ACC112 (cell line): ENCODE results near the gene RXRA.

Experiments used
- H2AFZ ChIP-seq: fragments of 200-600 bp; sonication (generic); one replicate; pipeline ENCODE4 v1.6.0; 2017; ENCODE audit warnings: antibody characterized with exemption, low read length; ENCODE audit not compliant: unreplicated experiment
- H3K27ac ChIP-seq: fragments of 200-600 bp; sonication (generic); 2 replicates; pipeline ENCODE4 v1.5.1; 2014; ENCODE audit warnings: low read depth, mild to moderate bottlenecking, antibody characterized with exemption, low read length, moderate library complexity
- H3K27me3 ChIP-seq: fragments of 200-600 bp; sonication (generic); 2 replicates; pipeline ENCODE4 v1.6.1; 2014; ENCODE audit warnings: mild to moderate bottlenecking, antibody characterized with exemption, low read length, moderate library complexity, mixed read lengths; ENCODE audit not compliant: insufficient read depth
- H3K36me3 ChIP-seq: fragments of 200-600 bp; sonication (generic); 2 replicates; pipeline ENCODE4 v1.6.1; 2016; ENCODE audit warnings: mild to moderate bottlenecking, antibody characterized with exemption, low read length, moderate library complexity, mixed read lengths; ENCODE audit not compliant: insufficient read depth
- H3K4me1 ChIP-seq: fragments of 200-600 bp; sonication (generic); one replicate; pipeline ENCODE4 v1.6.1; 2016; ENCODE audit warnings: low read length, mixed read lengths; ENCODE audit not compliant: insufficient read depth, unreplicated experiment, control insufficient read depth
- H3K4me3 ChIP-seq: fragments of 200-600 bp; sonication (generic); 2 replicates; pipeline ENCODE4 v1.5.1; 2014; ENCODE audit warnings: mild to moderate bottlenecking, low read depth, low read length
- H3K79me2 ChIP-seq: fragments of 200-600 bp; sonication (generic); one replicate; pipeline ENCODE4 v1.6.0; 2016; ENCODE audit warnings: low read length; ENCODE audit not compliant: control insufficient read depth, unreplicated experiment, insufficient read depth

The RXRA gene

GRCh38 chr9:134414900-134415425, 88.7 kb downstream of the RXRA start:
- peaks cover 28% of the 10 kb centered on the region for H3K4me1 ChIP-seq
- H2AFZ ChIP-seq, result no peak overlapping the region
- no peak overlapping the region for H3K4me3 ChIP-seq
- no peaks in the 10 kb centered on the region for H3K27me3 ChIP-seq
- H3K79me2 ChIP-seq, result peaks cover 5% of the 10 kb centered on the region
- H3K27ac ChIP-seq, result no peak overlapping the region
- no peaks in the 10 kb centered on the region; the same call in 1 of the 2 replicates for H3K36me3 ChIP-seq

- Histone ChIP-seq H3K4me1 (peaks cover 25% of the 10 kb centered on the region), H3K36me3 (no peaks in the 10 kb centered on the region), H2AFZ (no peak overlapping the region), H3K4me3 (no peak overlapping the region), H3K27ac (no peak overlapping the region), H3K79me2 (peaks cover 5% of the 10 kb centered on the region), H3K27me3 (no peaks in the 10 kb centered on the region)
Measured at GRCh38 chr9:134416385-134417015, 90.2 kb downstream of the RXRA start.

GRCh38 chr9:134418354-134418753, 92.1 kb downstream of the RXRA start:
- peaks cover 5% of the 10 kb centered on the region for H3K79me2 ChIP-seq
- no peak overlapping the region for H3K27ac ChIP-seq
- H2AFZ ChIP-seq, result no peak overlapping the region
- 0 out of 2 replicates have a peak, but pooled peaks cover 3% of the 10 kb centered on the region for H3K36me3 ChIP-seq
- H3K27me3 ChIP-seq, result no peaks in the 10 kb centered on the region
- peaks cover 16% of the 10 kb centered on the region for H3K4me1 ChIP-seq
- H3K4me3 ChIP-seq, result no peak overlapping the region

GRCh38 chr9:134419000-134419683, 92.9 kb downstream of the RXRA start:
- 0 out of 2 replicates have a peak, but pooled peaks cover 3% of the 10 kb centered on the region for H3K36me3 ChIP-seq
- peaks cover 5% of the 10 kb centered on the region for H3K79me2 ChIP-seq
- peaks cover 9% of the 10 kb centered on the region for H3K4me1 ChIP-seq
- H3K27me3 ChIP-seq, result no peaks in the 10 kb centered on the region
- H3K4me3 ChIP-seq, result no peak overlapping the region
- no peak overlapping the region for H3K27ac ChIP-seq
- H2AFZ ChIP-seq, result no peak overlapping the region

DNA sequence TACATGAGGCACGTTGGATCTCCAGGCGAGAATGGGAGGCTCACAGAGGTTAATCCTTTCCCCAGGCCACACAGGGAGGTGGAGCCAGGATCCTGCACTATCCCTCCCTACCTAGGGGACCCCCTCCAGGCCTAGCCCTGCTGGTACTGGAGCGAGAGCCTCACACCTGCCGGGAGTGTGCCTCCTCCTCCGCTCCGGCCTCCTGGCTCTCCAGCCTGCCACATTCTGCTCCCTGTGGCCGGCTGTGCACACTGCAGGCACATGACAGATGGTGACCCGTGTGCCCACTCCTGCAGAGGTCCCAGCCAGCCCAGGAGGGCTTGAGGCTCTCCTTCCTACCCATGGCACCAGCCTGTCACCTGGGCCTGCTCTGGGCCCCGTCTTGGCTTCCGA, 93.4 kb downstream of the RXRA start:
- H3K36me3 ChIP-seq, result 0 out of 2 replicates have a peak, but pooled peaks cover 3% of the 10 kb centered on the region
- no peak overlapping the region for H3K4me3 ChIP-seq
- no peak overlapping the region for H2AFZ ChIP-seq
- H3K79me2 ChIP-seq, result peaks cover under 1% of the 10 kb centered on the region
- no peak overlapping the region for H3K27ac ChIP-seq
- H3K27me3 ChIP-seq, result no peaks in the 10 kb centered on the region
- H3K4me1 ChIP-seq, result peaks cover 3% of the 10 kb centered on the region

DNA sequence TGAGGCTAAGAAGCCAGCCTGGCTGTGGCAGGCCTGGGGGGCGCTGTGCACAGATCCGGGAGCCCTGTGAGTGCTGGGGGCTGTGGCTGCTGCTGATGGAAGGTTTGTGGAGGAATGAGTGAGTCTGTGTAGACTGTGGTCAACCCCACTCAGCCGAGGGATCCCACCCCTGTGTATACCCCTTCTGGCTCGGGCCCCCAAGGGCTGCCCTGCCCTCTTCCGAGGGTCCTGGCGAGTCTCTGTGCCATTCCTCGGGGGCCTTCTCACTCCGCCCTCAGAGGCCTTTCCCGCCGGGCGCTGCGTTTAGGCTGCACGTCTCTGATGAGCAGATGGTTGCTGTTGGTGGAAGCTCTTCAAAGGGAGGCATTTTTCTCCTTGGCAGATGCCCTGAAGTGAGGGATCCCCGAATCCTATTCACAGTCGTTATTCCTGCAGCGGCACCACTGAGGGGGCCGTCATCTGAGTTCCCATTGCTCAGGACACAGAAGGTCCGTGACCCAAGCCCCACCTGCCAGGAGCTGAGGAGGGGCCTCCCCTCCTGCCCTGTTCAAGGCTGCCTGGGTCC, 94.1 kb downstream of the RXRA start:
- Histone ChIP-seq H3K36me3 (0 out of 2 replicates have a peak, but pooled peaks cover 3% of the 10 kb centered on the region), H2AFZ (no peak overlapping the region), H3K79me2 (no peaks in the 10 kb centered on the region), H3K4me1 (no peaks in the 10 kb centered on the region), H3K27ac (no peak overlapping the region), H3K4me3 (no peak overlapping the region), H3K27me3 (no peaks in the 10 kb centered on the region)

DNA sequence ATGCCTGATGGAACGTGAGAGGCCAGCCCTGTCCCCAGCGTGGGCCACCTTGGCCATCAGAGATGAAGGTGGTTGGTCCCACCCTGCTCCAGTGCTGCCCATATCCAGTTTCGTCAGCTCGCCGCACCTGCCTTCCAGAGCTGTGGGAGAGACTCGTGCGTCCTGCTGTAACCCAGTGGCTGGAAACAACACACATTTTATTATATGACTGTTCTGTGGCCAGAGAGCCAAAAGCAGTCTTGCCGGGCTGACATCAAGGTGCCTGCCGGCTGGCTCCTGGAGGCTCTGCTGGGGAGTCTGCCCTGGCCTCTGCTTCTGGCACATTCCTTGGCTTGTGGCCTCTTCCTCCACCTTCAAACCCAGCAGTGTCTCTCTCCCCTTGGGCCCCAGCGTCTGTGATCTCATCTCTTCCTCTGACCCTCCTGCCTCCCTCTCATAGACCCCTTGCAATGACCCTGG, 94.7 kb downstream of the RXRA start:
- Histone ChIP-seq H3K27ac (no peak overlapping the region), H3K4me3 (no peak overlapping the region), H3K4me1 (no peaks in the 10 kb centered on the region), H3K36me3 (0 out of 2 replicates have a peak, but pooled peaks cover 3% of the 10 kb centered on the region), H2AFZ (no peak overlapping the region), H3K79me2 (no peaks in the 10 kb centered on the region), H3K27me3 (no peaks in the 10 kb centered on the region)

DNA sequence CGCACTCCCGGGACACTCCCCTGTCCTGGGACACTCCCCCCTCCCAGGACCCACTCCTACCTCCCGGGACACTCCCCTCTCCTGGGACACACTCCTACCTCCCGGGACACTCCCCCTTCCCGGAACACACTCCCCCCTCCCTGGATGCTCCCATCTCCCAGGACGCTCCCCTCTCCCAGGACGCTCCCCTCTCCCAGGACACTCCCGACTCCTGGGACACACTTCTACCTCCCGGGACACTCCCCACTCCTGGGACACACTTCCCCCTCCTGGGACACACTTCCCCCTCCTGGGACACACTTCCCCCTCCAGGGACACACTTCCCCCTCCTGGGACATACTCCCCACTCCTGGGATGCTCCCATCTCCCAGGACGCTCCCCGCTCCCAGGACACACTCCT, 95.6 kb downstream of the RXRA start:
- 0 out of 2 replicates have a peak, but pooled peaks cover 3% of the 10 kb centered on the region for H3K36me3 ChIP-seq
- no peak overlapping the region for H2AFZ ChIP-seq
- no peaks in the 10 kb centered on the region for H3K4me1 ChIP-seq
- no peak overlapping the region for H3K4me3 ChIP-seq
- no peaks in the 10 kb centered on the region for H3K27me3 ChIP-seq
- H3K79me2 ChIP-seq, result no peaks in the 10 kb centered on the region
- H3K27ac ChIP-seq, result no peak overlapping the region

DNA sequence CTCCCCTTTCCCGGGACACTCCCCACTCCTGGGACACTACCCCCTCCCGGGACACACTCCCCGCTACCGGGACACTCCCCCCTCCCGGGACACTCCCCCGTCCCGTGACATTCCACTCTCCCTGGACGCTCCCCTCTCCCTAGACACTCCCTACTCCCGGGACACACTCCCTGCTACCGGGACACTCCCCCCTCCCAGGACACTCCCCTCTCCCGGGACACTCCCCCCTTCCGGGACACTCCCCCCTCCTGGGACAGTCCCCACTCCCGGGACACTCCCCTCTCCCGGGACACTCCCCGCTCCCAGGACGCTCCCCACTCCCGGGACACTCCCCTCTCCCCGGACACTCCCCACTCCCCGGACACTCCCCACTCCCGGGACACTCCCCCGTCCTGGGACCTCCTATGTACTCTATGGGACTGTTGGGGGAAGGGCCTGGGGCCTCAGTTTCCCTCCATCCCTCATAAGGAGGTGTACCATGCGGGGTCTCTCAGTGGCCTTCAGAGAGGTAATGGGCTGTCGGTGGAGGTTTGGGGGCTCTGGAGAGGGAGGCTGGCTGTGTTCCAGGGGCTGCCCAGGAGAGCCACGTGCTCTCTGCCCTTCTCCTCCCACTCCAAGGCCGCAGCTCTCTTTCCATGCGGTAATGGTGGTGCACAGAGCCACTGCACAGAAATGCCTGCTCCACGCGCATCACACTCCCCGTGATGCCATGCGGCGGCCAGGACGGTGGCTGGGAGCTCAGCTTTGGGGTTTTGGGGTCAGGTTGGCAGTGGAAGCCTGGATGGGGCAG, 96.2 kb downstream of the RXRA start:
- H3K27ac ChIP-seq, result no peak overlapping the region
- no peak overlapping the region for H2AFZ ChIP-seq
- H3K4me1 ChIP-seq, result no peaks in the 10 kb centered on the region
- no peak overlapping the region for H3K4me3 ChIP-seq
- no peaks in the 10 kb centered on the region for H3K79me2 ChIP-seq
- H3K27me3 ChIP-seq, result no peaks in the 10 kb centered on the region
- H3K36me3 ChIP-seq, result 0 out of 2 replicates have a peak, but pooled peaks cover 3% of the 10 kb centered on the region

DNA sequence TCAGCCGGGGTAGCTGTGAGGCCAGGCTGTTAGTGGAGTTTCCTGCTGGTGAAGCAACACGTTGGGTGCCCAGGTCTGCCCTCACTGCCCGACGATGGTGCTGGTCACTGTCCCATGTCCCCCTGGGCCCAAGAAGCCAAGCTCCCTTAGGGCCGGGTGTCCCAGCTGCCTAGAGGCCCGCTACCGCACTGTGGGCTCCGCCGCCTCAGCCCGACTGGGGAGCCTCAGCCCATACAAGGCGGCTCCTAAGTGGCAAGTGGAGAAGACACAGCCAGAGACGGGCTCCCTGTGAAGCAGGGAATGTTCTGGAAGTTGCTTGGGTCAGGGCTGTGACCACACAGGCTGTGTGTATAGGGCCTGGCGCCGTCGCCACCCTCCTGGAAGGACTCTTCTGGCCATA, 96.9 kb downstream of the RXRA start:
- Histone ChIP-seq H3K27ac (no peak overlapping the region), H3K4me1 (no peaks in the 10 kb centered on the region), H3K27me3 (no peaks in the 10 kb centered on the region), H3K79me2 (no peaks in the 10 kb centered on the region), H3K36me3 (0 out of 2 replicates have a peak, but pooled peaks cover 3% of the 10 kb centered on the region), H2AFZ (no peak overlapping the region), H3K4me3 (no peak overlapping the region)
